Activated CD4-positive, CD25-positive, alpha-beta regulatory T cell treated with anti-CD3 and anti-CD28 coated beads, Interleukin-2, amount 50 U/mL, for 16 hours (primary cell): ENCODE data around the gene PRSS27.
"Not testable (repeated sequence)": the region's sequence is repeated elsewhere in the genome, so short reads cannot be mapped to it uniquely, and the experiment has no call there.

Source experiments
- DNase-seq: peaks from one replicate; pipeline ENCODE4 v3.0.0-alpha.2; 2020; ENCODE audit warnings: low read depth, low spot score

The PRSS27 gene

DNA sequence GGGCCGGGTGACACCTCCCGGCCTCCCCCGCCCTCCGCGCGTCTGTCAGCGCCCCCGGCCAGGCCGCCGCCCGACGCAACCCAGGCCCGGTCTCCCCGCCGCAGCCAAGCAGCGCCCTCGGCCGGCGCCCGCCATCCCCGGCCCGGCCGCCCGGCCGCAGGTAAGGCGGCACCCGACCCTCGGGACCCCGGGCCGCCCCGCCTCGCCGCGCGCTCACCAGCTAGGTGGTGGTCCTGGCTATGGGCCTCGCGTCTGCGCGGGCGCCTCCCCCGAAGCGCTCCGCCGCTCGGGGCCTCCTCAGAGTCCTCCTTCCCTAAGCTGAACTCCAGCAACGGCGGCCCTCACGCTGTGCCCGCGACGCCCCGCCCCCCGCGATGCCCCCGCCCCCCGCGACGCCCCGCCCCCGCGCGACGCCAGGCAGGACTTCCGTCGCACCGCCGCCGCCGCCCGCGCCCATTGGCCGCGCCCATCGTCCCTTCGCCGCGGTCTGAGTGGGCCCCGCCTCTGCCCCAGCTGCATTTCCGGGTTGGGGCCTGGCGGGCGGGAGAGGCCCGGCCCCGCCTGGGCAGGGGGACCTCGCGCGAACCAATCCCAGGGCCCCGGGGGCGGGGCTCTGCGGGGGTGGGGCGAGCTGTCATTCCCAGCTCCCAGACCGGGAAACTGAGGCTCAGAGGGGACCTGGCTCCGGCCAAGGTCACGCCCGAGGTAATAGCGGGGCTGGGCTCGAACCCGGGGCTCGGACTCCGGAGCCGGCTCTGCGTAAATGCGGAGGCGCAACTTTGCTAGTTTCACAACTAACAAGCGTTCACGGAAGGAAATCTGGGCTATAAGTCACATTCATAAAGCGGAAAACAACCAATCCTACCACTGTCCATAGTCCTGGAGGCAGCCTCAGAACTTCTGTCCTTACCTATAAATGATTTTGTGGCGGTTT lies 46.7 kb downstream of the PRSS27 start:
- peak; percentile 92 for DNase-seq

DNA sequence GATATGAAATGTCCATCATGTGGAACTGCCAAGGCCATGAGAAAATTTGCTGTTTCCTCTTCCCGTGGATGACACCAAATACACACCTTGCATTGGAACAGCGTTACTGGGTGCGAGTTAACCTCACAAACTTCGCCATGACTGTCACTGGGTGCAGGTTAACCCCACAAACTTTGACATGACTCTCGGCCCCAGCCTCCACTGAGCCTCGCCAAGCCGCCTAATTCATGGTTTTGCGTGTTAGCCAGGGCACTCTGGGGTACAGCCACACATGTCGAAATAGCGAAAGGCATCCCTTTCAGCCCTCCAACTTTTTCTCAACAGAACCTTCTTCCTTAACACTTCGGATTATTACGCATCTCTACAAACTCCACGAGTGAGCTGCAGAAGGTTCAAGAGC lies 48.3 kb downstream of the PRSS27 start:
- no peak for DNase-seq

DNA sequence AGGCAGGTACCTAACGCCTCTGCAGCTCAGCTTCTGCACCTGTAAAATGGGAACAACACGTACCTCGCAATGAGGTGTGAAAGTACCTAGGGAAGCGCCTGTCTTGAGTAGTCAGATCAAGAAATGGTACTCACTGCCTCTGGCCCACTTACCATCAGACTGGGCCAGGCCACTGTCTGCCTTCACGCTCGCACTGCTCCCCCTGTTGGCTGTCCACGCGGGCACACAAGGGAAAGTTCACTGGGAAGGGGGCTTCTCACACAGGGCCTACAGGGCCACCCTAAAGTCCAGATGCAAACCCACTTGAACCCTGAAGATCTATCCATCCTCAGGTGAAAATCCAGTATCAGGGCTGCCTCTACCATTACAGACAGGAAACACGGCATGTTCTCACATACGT lies 48.8 kb downstream of the PRSS27 start:
- not testable (repeated sequence) for DNase-seq

DNA sequence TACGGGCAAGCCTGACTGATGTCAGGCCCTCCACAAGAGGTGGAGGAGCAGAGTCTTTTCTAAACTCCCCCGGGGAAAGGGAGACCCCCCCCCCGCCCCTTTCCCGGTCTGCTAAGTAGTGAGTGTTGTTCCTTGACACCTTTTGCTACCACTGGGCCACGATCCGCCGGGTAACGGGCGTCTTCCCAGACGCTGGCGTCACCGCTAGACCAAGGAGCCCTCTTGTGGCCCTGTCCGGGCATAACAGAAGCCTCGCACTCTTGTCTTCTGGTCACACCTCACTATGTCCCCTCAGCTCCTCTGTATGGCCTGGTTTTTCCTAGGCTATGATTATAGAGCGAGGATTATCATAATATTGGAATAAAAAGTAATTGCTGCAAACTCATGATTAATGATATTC lies 50.0 kb downstream of the PRSS27 start:
- DNase-seq: not testable (repeated sequence)

DNA sequence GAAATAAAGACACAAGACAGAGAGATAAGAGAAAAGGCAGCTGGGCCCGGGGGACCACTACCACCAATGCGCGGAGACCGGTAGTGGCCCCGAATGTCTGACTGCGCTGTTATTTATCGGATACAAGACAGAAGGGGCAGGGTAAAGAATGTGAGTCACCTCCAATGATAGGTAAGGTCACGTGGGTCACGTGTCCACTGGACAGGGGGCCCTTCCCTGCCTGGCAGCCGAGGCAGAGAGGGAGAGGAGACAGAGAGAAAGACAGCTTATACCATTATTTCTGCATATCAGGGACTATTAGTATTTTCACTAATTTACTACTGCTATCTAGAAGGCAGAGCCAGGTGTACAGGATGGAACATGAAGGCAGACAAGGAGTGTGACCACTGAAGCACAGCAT lies 50.4 kb downstream of the PRSS27 start:
- not testable (repeated sequence) for DNase-seq

DNA sequence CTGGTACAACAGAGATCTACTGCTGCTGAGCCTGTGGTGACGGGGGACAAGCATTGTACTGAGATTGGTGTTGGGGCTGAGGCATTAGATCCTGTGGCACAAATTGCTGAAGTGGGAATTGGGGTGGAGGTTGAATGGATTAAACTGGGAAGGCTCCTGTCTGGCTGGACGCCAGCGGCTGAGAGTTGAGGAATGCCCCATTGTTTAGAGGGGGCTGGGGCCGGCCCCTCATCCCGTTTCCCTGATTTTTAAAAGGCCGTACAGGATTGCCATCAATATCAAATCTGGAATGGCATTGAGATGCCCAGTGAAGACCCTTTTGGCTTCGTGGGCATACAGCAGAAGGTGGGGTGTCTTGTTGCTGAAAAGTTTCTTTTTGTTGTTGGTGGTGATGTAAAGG lies 53.4 kb downstream of the PRSS27 start:
- not testable (repeated sequence) for DNase-seq

DNA sequence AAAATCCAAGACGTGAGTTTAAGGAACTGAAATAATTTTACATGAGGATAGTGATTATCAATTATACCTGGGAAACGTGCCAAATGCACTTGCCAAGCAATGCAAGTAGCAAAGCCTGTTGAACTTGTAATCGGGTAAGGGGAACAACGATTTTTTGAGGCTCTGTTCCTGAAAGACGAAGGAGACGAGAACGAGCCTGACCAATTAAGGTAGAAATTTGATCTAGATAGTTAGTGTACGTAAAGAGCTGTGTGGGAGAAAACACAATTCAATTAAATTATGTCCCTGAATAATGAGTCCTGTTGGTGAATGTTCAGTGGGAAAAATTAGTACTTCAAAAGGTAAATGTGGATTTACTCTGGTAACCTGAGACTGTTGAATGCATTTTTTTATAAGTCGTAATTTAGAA lies 55.4 kb downstream of the PRSS27 start:
- no peak for DNase-seq

DNA sequence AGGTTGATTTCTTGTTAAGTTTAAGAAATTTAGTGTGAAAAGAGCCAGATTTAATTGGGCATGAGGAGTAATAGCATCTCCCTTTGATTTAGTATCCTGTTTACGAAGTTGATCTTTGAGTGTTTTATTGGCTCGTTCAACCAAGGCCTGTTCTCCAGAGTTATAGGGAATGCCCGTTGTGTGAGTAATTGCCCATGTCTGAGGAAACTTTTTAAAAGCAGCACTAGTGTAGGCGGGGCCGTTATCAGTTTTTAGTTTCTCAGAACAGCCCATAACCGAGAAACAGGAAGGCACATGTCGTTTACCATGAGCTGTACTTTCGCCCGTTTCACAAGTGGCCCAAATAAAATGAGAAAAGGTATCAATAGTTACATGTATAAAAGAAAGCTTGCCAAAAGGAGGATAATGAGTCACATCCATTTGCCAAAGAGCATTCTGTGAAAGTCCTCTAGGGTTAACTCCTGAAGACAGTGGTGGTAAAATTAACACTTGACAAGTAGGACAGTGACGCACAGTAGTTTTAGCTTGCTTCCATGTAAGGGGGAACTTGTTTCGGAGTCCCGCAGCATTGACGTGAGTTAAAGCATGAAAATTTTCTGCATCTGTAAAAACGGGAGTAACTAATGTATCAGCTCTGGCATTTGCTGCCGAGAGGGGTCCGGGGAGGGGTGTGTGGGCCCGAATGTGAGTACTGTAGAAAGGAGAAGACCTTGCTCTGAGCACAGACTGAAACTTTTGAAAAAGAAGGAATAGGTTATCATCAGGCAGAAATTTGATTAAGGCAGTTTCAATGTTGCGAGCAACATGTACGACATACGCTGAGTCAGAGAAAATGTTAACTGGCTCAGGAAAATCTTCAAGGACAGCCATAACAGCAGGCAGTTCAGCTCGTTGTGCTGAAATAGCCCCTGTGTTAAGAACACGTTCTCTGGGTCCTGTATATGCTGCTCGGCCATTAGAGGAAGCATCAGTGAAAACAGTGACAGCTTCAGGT lies 56.2 kb downstream of the PRSS27 start:
- DNase-seq: no peak
